ENCODE results near the gene CD99L2. TPM values are rescaled to one million over a fixed set of nuclear protein-coding genes. Genes with fewer than 3 reads are reported as not detected.

The CD99L2 gene
- total RNA-seq, 1 experiment from 2014 or later, result 42.4 TPM

GRCh38 chrX:150792949-150793527, 105.4 kb downstream of the CD99L2 start:
- ChIA-PET POLR2A (no interaction called here), CTCF (no interaction called here)
- no peak for TF ChIP-seq CTCF (IDR thresholded peaks at IDR 0.05; ENCODE audit: unreplicated experiment)
- peaks cover 57% of the 10 kb centered on the region for H3K36me3 Mint-ChIP-seq (ENCODE audit: insufficient read depth, unreplicated experiment)
- peaks cover 7% of the 10 kb centered on the region for H3K9me3 Mint-ChIP-seq (ENCODE audit: unreplicated experiment)
- H3K27me3 Mint-ChIP-seq (ENCODE audit: insufficient read depth, unreplicated experiment), result no peaks in the 10 kb centered on the region
- intact Hi-C loops (cut with micrococcal nuclease), result no loop called here
- DNase-seq (ENCODE audit: unreplicated experiment), result no peak
- BruUV-seq (replicated peaks), result no TSS peak
- H3K4me1 Mint-ChIP-seq (ENCODE audit: insufficient read depth, unreplicated experiment), result no peaks in the 10 kb centered on the region
- no peak overlapping the region for H3K27ac Mint-ChIP-seq (ENCODE audit: low read depth, unreplicated experiment)
- H3K4me3 Mint-ChIP-seq (ENCODE audit: unreplicated experiment), result no peak overlapping the region

GRCh38 chrX:150790021-150790420, 108.4 kb downstream of the CD99L2 start:
- Mint-ChIP-seq H3K9me3 (ENCODE audit: unreplicated experiment) (no peaks in the 10 kb centered on the region), H3K27ac (ENCODE audit: low read depth, unreplicated experiment) (no peak overlapping the region), H3K36me3 (ENCODE audit: insufficient read depth, unreplicated experiment) (peaks cover 57% of the 10 kb centered on the region), H3K27me3 (ENCODE audit: insufficient read depth, unreplicated experiment) (no peaks in the 10 kb centered on the region), H3K4me3 (ENCODE audit: unreplicated experiment) (no peak overlapping the region), H3K4me1 (ENCODE audit: insufficient read depth, unreplicated experiment) (no peaks in the 10 kb centered on the region)
- DNase-seq (ENCODE audit: unreplicated experiment), result no peak
- ChIA-PET POLR2A (no interaction called here), CTCF (interaction anchor here (1.3 kb wide), 1 partner anchor 292 kb away, joined by 3 read pairs; no protein-coding TSS in a partner anchor)
- BruUV-seq (replicated peaks), result no TSS peak
- TF ChIP-seq CTCF (IDR thresholded peaks at IDR 0.05; ENCODE audit: unreplicated experiment), result no peak
- intact Hi-C loops (cut with micrococcal nuclease), result no loop called here

GRCh38 chrX:150781677-150782076, 116.8 kb downstream of the CD99L2 start:
- Mint-ChIP-seq H3K36me3 (ENCODE audit: insufficient read depth, unreplicated experiment) (peaks cover 43% of the 10 kb centered on the region), H3K9me3 (ENCODE audit: unreplicated experiment) (no peaks in the 10 kb centered on the region), H3K4me3 (ENCODE audit: unreplicated experiment) (no peak overlapping the region), H3K27me3 (ENCODE audit: insufficient read depth, unreplicated experiment) (no peaks in the 10 kb centered on the region), H3K4me1 (ENCODE audit: insufficient read depth, unreplicated experiment) (peaks cover 6% of the 10 kb centered on the region), H3K27ac (ENCODE audit: low read depth, unreplicated experiment) (no peak overlapping the region)
- intact Hi-C loops (cut with micrococcal nuclease), result no loop called here
- POLR2A ChIA-PET, result no interaction called here
- TF ChIP-seq CTCF (IDR thresholded peaks at IDR 0.05; ENCODE audit: unreplicated experiment), result no peak
- no peak for DNase-seq (ENCODE audit: unreplicated experiment)
- CTCF ChIA-PET, result interaction anchor here (1.2 to 3.0 kb wide), 2 partner anchors 9 to 300 kb away, joined by 3 to 13 read pairs; no protein-coding TSS in a partner anchor
- BruUV-seq (replicated peaks), result no TSS peak

- H3K4me1 Mint-ChIP-seq (ENCODE audit: insufficient read depth, unreplicated experiment), result peaks cover 6% of the 10 kb centered on the region
- TF ChIP-seq CTCF (IDR thresholded peaks at IDR 0.05; ENCODE audit: unreplicated experiment), result no peak
- intact Hi-C loops (cut with micrococcal nuclease), result no loop called here
- CTCF ChIA-PET, result interaction anchor here (1.0 to 3.0 kb wide), 3 partner anchors 7 to 63 kb away, joined by 3 to 13 read pairs (median 4); no protein-coding TSS in a partner anchor
- no peaks in the 10 kb centered on the region for H3K27me3 Mint-ChIP-seq (ENCODE audit: insufficient read depth, unreplicated experiment)
- BruUV-seq (replicated peaks), result no TSS peak
- no peak overlapping the region for H3K4me3 Mint-ChIP-seq (ENCODE audit: unreplicated experiment)
- no peaks in the 10 kb centered on the region for H3K9me3 Mint-ChIP-seq (ENCODE audit: unreplicated experiment)
- peaks cover 39% of the 10 kb centered on the region for H3K36me3 Mint-ChIP-seq (ENCODE audit: insufficient read depth, unreplicated experiment)
- DNase-seq (ENCODE audit: unreplicated experiment), result no peak
- H3K27ac Mint-ChIP-seq (ENCODE audit: low read depth, unreplicated experiment), result no peak overlapping the region
- POLR2A ChIA-PET, result no interaction called here
Measured at GRCh38 chrX:150779385-150779784, 119.1 kb downstream of the CD99L2 start.
